MM.1S (cell line): ENCODE measurements around the gene GPATCH4.

Source experiments
- EZH2 ChIP-seq: fragments of 300-600 bp; sonication (generic); optimal IDR thresholded peaks from 2 replicates; pipeline ENCODE3; 2017; ENCODE audit warnings: low read depth, mild to moderate bottlenecking, antibody characterized with exemption, low read length, mixed read lengths
- EZH2phosphoT487 ChIP-seq: fragments of 300-600 bp; sonication (generic); IDR thresholded peaks from 2 replicates; pipeline ENCODE4 v1.6.1; 2018; ENCODE audit warnings: antibody characterized with exemption, low read length
- TF ChIP-seq, protein P1 (sequence below): fragments of 300-600 bp; sonication (generic); IDR thresholded peaks from 2 replicates; pipeline ENCODE4 v1.5.1; 2016; ENCODE audit warnings: antibody characterized with exemption, low read length, mixed read lengths

DNA sequence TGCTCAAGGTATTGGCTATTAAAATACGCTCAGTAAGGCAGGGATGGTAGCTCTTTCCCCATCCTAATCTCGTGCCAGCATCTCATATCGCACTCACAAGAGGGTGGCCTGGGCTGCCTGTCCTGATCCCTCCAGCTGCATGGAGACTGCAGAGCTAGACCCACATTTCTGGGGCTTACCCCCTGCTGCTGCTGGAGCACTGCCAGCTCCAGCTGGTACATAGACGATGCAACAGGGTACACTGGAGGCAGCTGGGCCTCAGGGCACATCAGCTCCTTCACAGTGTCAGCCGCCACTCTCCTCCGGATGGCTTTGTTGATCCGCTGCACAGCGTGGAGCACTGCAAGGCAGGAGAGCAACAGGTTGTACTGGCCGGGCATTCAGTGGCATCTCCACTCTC is 44.9 kb downstream of the GPATCH4 start:
- TF ChIP-seq EZH2: no peak
- TF ChIP-seq, protein P1, sequence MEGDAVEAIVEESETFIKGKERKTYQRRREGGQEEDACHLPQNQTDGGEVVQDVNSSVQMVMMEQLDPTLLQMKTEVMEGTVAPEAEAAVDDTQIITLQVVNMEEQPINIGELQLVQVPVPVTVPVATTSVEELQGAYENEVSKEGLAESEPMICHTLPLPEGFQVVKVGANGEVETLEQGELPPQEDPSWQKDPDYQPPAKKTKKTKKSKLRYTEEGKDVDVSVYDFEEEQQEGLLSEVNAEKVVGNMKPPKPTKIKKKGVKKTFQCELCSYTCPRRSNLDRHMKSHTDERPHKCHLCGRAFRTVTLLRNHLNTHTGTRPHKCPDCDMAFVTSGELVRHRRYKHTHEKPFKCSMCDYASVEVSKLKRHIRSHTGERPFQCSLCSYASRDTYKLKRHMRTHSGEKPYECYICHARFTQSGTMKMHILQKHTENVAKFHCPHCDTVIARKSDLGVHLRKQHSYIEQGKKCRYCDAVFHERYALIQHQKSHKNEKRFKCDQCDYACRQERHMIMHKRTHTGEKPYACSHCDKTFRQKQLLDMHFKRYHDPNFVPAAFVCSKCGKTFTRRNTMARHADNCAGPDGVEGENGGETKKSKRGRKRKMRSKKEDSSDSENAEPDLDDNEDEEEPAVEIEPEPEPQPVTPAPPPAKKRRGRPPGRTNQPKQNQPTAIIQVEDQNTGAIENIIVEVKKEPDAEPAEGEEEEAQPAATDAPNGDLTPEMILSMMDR: no peak
- TF ChIP-seq EZH2phosphoT487: no peak
